CD4-positive, CD25-positive, alpha-beta regulatory T cell (primary cell): Measurements from ENCODE around the gene FAM107B. TPM values are rescaled to one million over a fixed set of nuclear protein-coding genes. Genes with fewer than 3 reads are reported as not detected.

Experiments
- ATAC-seq, 2 donors: fragments of 150-1000 bp; cut with Tn5 transposase; one replicate each; pipeline ENCODE4 v1.10.0; 2021; ENCODE audit warnings: low read depth in 2 of 2, moderate number of reproducible peaks in 2 of 2, moderate library complexity in 1 of 2
- DNase-seq, 3 donors: peaks; one replicate each; pipeline versions ENCODE4 v3.0.0 to v3.0.0-alpha.2; 2012 to 2022; ENCODE audit warnings: mixed read lengths in 1 of 3
- H3K27ac ChIP-seq: one replicate; pipeline ENCODE4 v1.7.0; 2013; ENCODE audit warnings: mild to moderate bottlenecking, low read length; ENCODE audit not compliant: insufficient read depth, poor library complexity, severe bottlenecking
- H3K27me3 ChIP-seq: one replicate; pipeline ENCODE4 v1.7.0; 2013; ENCODE audit warnings: low read length; ENCODE audit not compliant: control insufficient read depth, insufficient read depth
- H3K36me3 ChIP-seq: one replicate; pipeline ENCODE4 v1.7.0; 2013; ENCODE audit warnings: mild to moderate bottlenecking, low read length, moderate library complexity; ENCODE audit not compliant: control insufficient read depth, insufficient read depth
- H3K4me1 ChIP-seq: 2 replicates; pipeline ENCODE4 v1.7.0; 2013; ENCODE audit warnings: mild to moderate bottlenecking, low read length; ENCODE audit not compliant: insufficient read depth, control insufficient read depth, poor library complexity, severe bottlenecking
- H3K4me3 ChIP-seq: one replicate; pipeline ENCODE4 v1.7.0; 2013; ENCODE audit warnings: low read depth, mild to moderate bottlenecking, low read length, moderate library complexity
- H3K9me3 ChIP-seq, 2 experiments: 1 replicate in 1 of 2; 2 replicates in 1 of 2; pipeline ENCODE4 v1.7.0; 2013; ENCODE audit warnings: low read length in 2 of 2, mild to moderate bottlenecking in 1 of 2, moderate library complexity in 1 of 2; ENCODE audit not compliant: control insufficient read depth in 2 of 2
- H3K27ac Mint-ChIP-seq, 3 donors: one replicate each; pipeline ENCODE4 v1.8.0; 2020 to 2022; ENCODE audit warnings: mild to moderate bottlenecking in 3 of 3, mixed read lengths in 3 of 3, moderate library complexity in 2 of 3
- H3K27me3 Mint-ChIP-seq: one replicate; pipeline ENCODE4 v1.8.0; 2022; ENCODE audit warnings: mild to moderate bottlenecking, mixed read lengths
- H3K36me3 Mint-ChIP-seq: one replicate; pipeline ENCODE4 v1.8.0; 2020; ENCODE audit warnings: mixed read lengths
- H3K4me1 Mint-ChIP-seq, 4 donors: one replicate each; pipeline ENCODE4 v1.8.0; 2020 to 2022; ENCODE audit warnings: mixed read lengths in 4 of 4, mild to moderate bottlenecking in 1 of 4
- H3K4me3 Mint-ChIP-seq, 4 donors: one replicate each; pipeline ENCODE4 v1.8.0; 2020 to 2022; ENCODE audit warnings: mild to moderate bottlenecking in 4 of 4, mixed read lengths in 4 of 4, moderate library complexity in 3 of 4
- H3K9me3 Mint-ChIP-seq, 7 donors: one replicate each; pipeline ENCODE4 v1.8.0; 2020 to 2022; ENCODE audit warnings: mixed read lengths in 7 of 7, mild to moderate bottlenecking in 3 of 7, moderate library complexity in 2 of 7
- polyA plus RNA-seq, 4 donors: library from polyadenylated mRNA; unstranded; fragments of 300-500 nt; fragmentation: Illumina TruSeq; gene quantifications; one replicate each; pipeline ENCODE4 v1.2.3, GENCODE V29; 2021
- total RNA-seq: library from RNA; stranded (reverse); gene quantifications from one replicate; pipeline ENCODE4 v1.2.3, GENCODE V29; 2022

FAM107B gene
- total and polyA plus RNA-seq, 5 donors from 2014 or later = 202 to 327 (median 296) TPM

- Mint-ChIP-seq H3K27ac (no peak overlapping the region), H3K36me3 (peaks cover 33% of the 10 kb centered on the region), H3K4me1 (peaks cover 26 to 36% (median 28%) of the 10 kb centered on the region in 4 donors), H3K9me3 (peaks cover 0 to 7% (median 0%) of the 10 kb centered on the region in 7 donors), H3K4me3 (no peak overlapping the region), H3K27me3 (no peaks in the 10 kb centered on the region)
- DNase-seq (no peak), ATAC-seq (no peak)
- no peaks in the 10 kb centered on the region for H3K27me3 ChIP-seq
- H3K4me1 ChIP-seq = peaks cover 21% of the 10 kb centered on the region
- no peak overlapping the region for H3K27ac ChIP-seq
- H3K9me3 ChIP-seq = peaks cover 0 to 3% of the 10 kb centered on the region in 2 experiments
- H3K4me3 ChIP-seq = no peak overlapping the region
- H3K36me3 ChIP-seq = peaks cover 34% of the 10 kb centered on the region
Observed at GRCh38 chr10:14510346-14510745, 264.4 kb downstream of the FAM107B start.

- Histone ChIP-seq H3K4me1 (peaks cover 21% of the 10 kb centered on the region), H3K27me3 (no peaks in the 10 kb centered on the region), H3K4me3 (no peak overlapping the region), H3K27ac (no peak overlapping the region), H3K9me3 (peaks cover 0 to 3% of the 10 kb centered on the region in 2 experiments), H3K36me3 (peaks cover 34% of the 10 kb centered on the region)
- no peak for ATAC-seq
- H3K9me3 Mint-ChIP-seq = peaks cover 0 to 7% (median 0%) of the 10 kb centered on the region in 7 donors
- H3K36me3 Mint-ChIP-seq = peaks cover 33% of the 10 kb centered on the region
- H3K4me3 Mint-ChIP-seq = peak overlapping the region in 1 of 4 donors; percentile 64
- H3K4me1 Mint-ChIP-seq = peaks cover 28 to 38% (median 30%) of the 10 kb centered on the region in 4 donors
- no peak for DNase-seq
- H3K27me3 Mint-ChIP-seq = no peaks in the 10 kb centered on the region
- H3K27ac Mint-ChIP-seq = peak overlapping the region; percentile 33 to 96 (median 80)
Observed at GRCh38 chr10:14508725-14509124, 266.0 kb downstream of the FAM107B start.

DNA sequence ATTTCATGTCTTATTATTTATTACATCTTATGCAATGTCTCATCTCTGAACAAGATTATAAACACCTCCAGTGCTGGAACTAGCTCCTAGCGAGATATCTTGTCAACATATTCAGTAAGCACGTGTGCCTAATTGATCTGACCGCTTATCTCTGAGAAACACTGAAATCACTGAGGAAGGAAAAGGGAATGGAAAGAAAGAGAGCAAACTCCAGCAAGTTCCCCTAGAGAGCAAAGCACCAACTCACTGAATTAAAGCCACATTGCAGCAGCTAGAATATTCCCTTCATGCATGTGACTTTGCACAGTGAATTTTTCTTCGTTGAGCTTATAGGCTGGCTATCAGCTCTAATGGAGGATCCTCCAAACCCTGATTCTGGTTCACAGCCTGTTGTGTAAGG is 266.9 kb downstream of the FAM107B start:
- H3K36me3 Mint-ChIP-seq = peaks cover 28% of the 10 kb centered on the region
- peaks cover 0 to 7% (median 0%) of the 10 kb centered on the region in 7 donors for H3K9me3 Mint-ChIP-seq
- peaks cover 29% of the 10 kb centered on the region for H3K36me3 ChIP-seq

GRCh38 chr10:14507176-14507575 is 267.5 kb downstream of the FAM107B start:
- H3K4me3 Mint-ChIP-seq = peak overlapping the region in 3 of 4 donors; percentile 54 to 76 (median 58)
- peak overlapping the region; percentile 61 for H3K27ac ChIP-seq
- H3K36me3 Mint-ChIP-seq = peaks cover 24% of the 10 kb centered on the region

More for the DNA sequence above, 266.9 kb downstream of the FAM107B start:
- Mint-ChIP-seq H3K4me3 (peak overlapping the region in 2 of 4 donors; percentile 20 to 76), H3K27ac (peak overlapping the region; percentile 67 to 96 (median 80)), H3K27me3 (no peaks in the 10 kb centered on the region), H3K4me1 (peaks cover 25 to 38% (median 28%) of the 10 kb centered on the region in 4 donors)
- H3K9me3 ChIP-seq = peaks cover 0 to 3% of the 10 kb centered on the region in 2 experiments
- no peak for ATAC-seq
- no peak for DNase-seq
- H3K27me3 ChIP-seq = no peaks in the 10 kb centered on the region
- peak overlapping the region; percentile 61 for H3K27ac ChIP-seq
- peaks cover 21% of the 10 kb centered on the region for H3K4me1 ChIP-seq
- H3K4me3 ChIP-seq = peak overlapping the region; percentile 54

GRCh38 chr10:14502431-14502830 is 272.3 kb downstream of the FAM107B start:
- Histone ChIP-seq H3K4me1 (peaks cover 20% of the 10 kb centered on the region), H3K27me3 (no peaks in the 10 kb centered on the region), H3K36me3 (no peaks in the 10 kb centered on the region), H3K27ac (no peak overlapping the region), H3K4me3 (no peak overlapping the region), H3K9me3 (no peaks in the 10 kb centered on the region)
- ATAC-seq = no peak
- no peaks in the 10 kb centered on the region for H3K9me3 Mint-ChIP-seq
- DNase-seq = no peak
- H3K4me1 Mint-ChIP-seq = peaks cover 16 to 41% (median 22%) of the 10 kb centered on the region in 4 donors
- H3K4me3 Mint-ChIP-seq = no peak overlapping the region
- peaks cover 4% of the 10 kb centered on the region for H3K27me3 Mint-ChIP-seq
- H3K36me3 Mint-ChIP-seq = no peaks in the 10 kb centered on the region
- peak overlapping the region in 2 of 3 donors; percentile 38 to 79 for H3K27ac Mint-ChIP-seq

More at GRCh38 chr10:14507176-14507575, 267.5 kb downstream of the FAM107B start:
- peaks cover 23 to 41% (median 26%) of the 10 kb centered on the region in 4 donors for H3K4me1 Mint-ChIP-seq
- Histone ChIP-seq H3K27me3 (no peaks in the 10 kb centered on the region), H3K9me3 (peaks cover 0 to 3% of the 10 kb centered on the region in 2 experiments), H3K36me3 (peaks cover 24% of the 10 kb centered on the region), H3K4me1 (peaks cover 21% of the 10 kb centered on the region), H3K4me3 (peak overlapping the region; percentile 54)
- DNase-seq (peak; percentile 23 to 66 (median 48)), ATAC-seq (peak; percentile 68 to 72)
- H3K27me3 Mint-ChIP-seq = no peaks in the 10 kb centered on the region
- H3K27ac Mint-ChIP-seq = peak overlapping the region; percentile 80 to 96 (median 95)
- peaks cover 0 to 7% (median 0%) of the 10 kb centered on the region in 7 donors for H3K9me3 Mint-ChIP-seq

GRCh38 chr10:14500172-14500765 is 274.4 kb downstream of the FAM107B start:
- peaks cover under 1 to 20% (median 8%) of the 10 kb centered on the region in 4 donors for H3K4me1 Mint-ChIP-seq
- Histone ChIP-seq H3K9me3 (no peaks in the 10 kb centered on the region), H3K36me3 (no peaks in the 10 kb centered on the region), H3K4me1 (peaks cover 6% of the 10 kb centered on the region), H3K4me3 (no peak overlapping the region), H3K27ac (no peak overlapping the region), H3K27me3 (no peaks in the 10 kb centered on the region)
- peak overlapping the region in 1 of 3 donors; percentile 82 for H3K27ac Mint-ChIP-seq
- no peak overlapping the region for H3K4me3 Mint-ChIP-seq
- no peaks in the 10 kb centered on the region for H3K9me3 Mint-ChIP-seq
- peaks cover 4% of the 10 kb centered on the region for H3K27me3 Mint-ChIP-seq
- ATAC-seq (no peak), DNase-seq (no peak)
- H3K36me3 Mint-ChIP-seq = no peaks in the 10 kb centered on the region

DNA sequence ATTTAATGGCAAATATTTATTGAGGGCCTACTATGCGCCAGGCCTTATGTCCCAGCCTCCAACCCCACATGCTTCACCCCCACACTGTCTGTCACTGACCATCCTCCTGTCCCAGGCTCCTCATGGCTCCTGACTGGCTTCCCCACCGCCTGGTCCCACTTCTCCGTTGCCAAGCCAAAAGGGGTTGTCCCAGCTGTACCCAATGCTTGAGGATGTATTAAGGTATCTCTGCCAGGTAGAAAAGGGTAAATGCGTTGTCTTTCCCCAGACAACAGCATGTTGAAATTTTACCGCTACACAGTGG is 275.1 kb downstream of the FAM107B start:
- DNase-seq (no peak), ATAC-seq (no peak)
- no peaks in the 10 kb centered on the region for H3K9me3 ChIP-seq
- Mint-ChIP-seq H3K4me3 (no peak overlapping the region), H3K36me3 (no peaks in the 10 kb centered on the region), H3K9me3 (no peaks in the 10 kb centered on the region), H3K4me1 (peaks cover 0 to 18% (median 8%) of the 10 kb centered on the region in 4 donors), H3K27ac (peak overlapping the region in 1 of 3 donors; percentile 82), H3K27me3 (peaks cover 4% of the 10 kb centered on the region)
- no peaks in the 10 kb centered on the region for H3K36me3 ChIP-seq
- no peak overlapping the region for H3K4me3 ChIP-seq
- H3K27ac ChIP-seq = no peak overlapping the region
- peaks cover 6% of the 10 kb centered on the region for H3K4me1 ChIP-seq
- no peaks in the 10 kb centered on the region for H3K27me3 ChIP-seq

DNA sequence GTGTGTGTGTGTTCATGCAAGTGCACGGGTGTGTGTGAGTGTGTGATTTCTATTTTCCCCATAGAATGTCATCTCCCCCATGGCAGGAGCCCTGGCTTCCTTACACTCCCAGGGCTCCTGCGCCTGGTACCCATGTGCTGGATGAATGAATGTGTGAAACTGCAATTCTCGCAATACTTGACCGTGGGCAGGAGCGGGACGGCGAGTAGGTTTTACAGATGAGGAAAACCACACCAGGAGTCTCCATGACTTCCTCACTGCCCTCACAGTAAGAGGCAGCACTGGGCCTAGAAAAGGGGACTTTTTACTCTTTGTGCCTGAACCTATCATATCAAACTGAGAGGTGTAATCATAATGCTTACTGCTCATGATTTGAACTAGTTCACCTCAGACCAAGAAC is 276.4 kb downstream of the FAM107B start:
- Histone ChIP-seq H3K9me3 (no peaks in the 10 kb centered on the region), H3K36me3 (no peaks in the 10 kb centered on the region), H3K27me3 (no peaks in the 10 kb centered on the region), H3K4me3 (no peak overlapping the region), H3K4me1 (peaks cover 6% of the 10 kb centered on the region), H3K27ac (no peak overlapping the region)
- ATAC-seq = no peak
- Mint-ChIP-seq H3K9me3 (no peaks in the 10 kb centered on the region), H3K4me1 (peaks cover 0 to 18% (median 5%) of the 10 kb centered on the region in 4 donors), H3K36me3 (no peaks in the 10 kb centered on the region), H3K27ac (no peak overlapping the region), H3K27me3 (peaks cover 4% of the 10 kb centered on the region), H3K4me3 (no peak overlapping the region)
- no peak for DNase-seq
